GM12875 (cell line): ENCODE data around the gene KCNJ6.
"Not testable (repeated sequence)": the region's sequence is repeated elsewhere in the genome, so short reads cannot be mapped to it uniquely, and the experiment has no call there.

Experiments
- H3K4me3 ChIP-seq: one replicate; pipeline ENCODE4 v1.5.1; 2011; ENCODE audit warnings: low read depth, low read length, control low read depth
- CTCF ChIP-seq: IDR thresholded peaks from 2 replicates; pipeline ENCODE4 v1.5.1; 2011; ENCODE audit warnings: low read depth, mild to moderate bottlenecking, control low read depth, inconsistent platforms, low read length, moderate library complexity, borderline replicate concordance; ENCODE audit not compliant: insufficient read depth

The KCNJ6 gene

GRCh38 chr21:37939838-37940237 is 23.6 kb upstream of the KCNJ6 start:
- no peak for TF ChIP-seq CTCF
- H3K4me3 ChIP-seq: no peak overlapping the region

- H3K4me3 ChIP-seq: no peak overlapping the region
- no peak for TF ChIP-seq CTCF
Observed at GRCh38 chr21:37939251-37939650, 23.0 kb upstream of the KCNJ6 start.

GRCh38 chr21:37937668-37938067 is 21.4 kb upstream of the KCNJ6 start:
- no peak overlapping the region for H3K4me3 ChIP-seq
- no peak for TF ChIP-seq CTCF

- no peak overlapping the region for H3K4me3 ChIP-seq
- TF ChIP-seq CTCF: no peak
Observed at GRCh38 chr21:37936010-37936785, 19.9 kb upstream of the KCNJ6 start.

GRCh38 chr21:37932936-37933335 is 16.7 kb upstream of the KCNJ6 start:
- H3K4me3 ChIP-seq: no peak overlapping the region
- no peak for TF ChIP-seq CTCF

GRCh38 chr21:37927711-37928110 is 11.5 kb upstream of the KCNJ6 start:
- no peak for TF ChIP-seq CTCF
- H3K4me3 ChIP-seq: no peak overlapping the region

- TF ChIP-seq CTCF: no peak
- H3K4me3 ChIP-seq: no peak overlapping the region
Observed at GRCh38 chr21:37921091-37921490, 4.8 kb upstream of the KCNJ6 start.

GRCh38 chr21:37920302-37920701 is 4.0 kb upstream of the KCNJ6 start:
- not testable (repeated sequence) for H3K4me3 ChIP-seq
